Testis (tissue), 2 donors: Measurements from ENCODE around the gene COX6B1.

Experiments
- POLR2A ChIP-seq: fragments of 450-650 bp; IDR thresholded peaks from one replicate; pipeline ENCODE4 v1.6.1; 2017; ENCODE audit warnings: antibody characterized with exemption, mild to moderate bottlenecking, moderate library complexity
- TF ChIP-seq, protein P1 (sequence below), 3 experiments: fragments of 450-650 bp in 2 of 3; fragments of 200-600 bp in 1 of 3; sonication (generic) in 1 of 3; IDR thresholded peaks; one replicate each; pipeline ENCODE4 v1.5.1; 2016 to 2019; ENCODE audit warnings: antibody characterized with exemption in 3 of 3, mild to moderate bottlenecking in 2 of 3, moderate library complexity in 1 of 3

DNA sequence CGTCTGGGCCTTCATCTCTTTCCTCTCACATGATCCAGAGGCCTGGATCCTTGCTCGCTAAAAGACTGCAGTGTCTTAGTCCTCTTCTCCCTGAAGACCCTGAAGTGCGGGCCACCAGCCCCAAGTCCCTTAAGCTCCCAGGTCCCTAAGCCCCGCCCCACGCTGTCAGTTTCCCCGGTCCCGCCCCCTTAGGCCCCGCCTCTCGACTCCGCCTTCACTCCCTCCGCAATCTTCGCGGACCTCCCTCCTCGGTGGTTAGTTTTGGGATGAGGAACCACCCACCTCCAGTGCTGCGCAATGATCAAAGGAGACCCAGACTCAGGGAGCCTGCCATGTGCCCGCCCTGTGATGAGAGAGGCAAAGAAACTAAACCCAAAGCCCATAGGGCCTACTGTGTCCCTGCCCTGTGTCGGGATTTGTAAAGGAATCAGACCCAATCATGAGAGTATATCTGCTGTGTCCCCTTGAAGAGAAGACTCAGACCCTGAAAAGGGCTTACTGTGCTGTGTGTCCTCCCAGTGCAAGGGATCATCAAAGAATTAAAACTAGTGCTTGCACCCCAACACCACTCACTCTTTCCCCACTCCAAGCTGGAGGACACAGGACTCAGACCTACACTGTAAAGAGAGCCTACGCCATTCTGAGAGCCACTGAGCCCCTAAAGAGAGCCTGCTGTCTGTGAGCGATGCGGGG, 3.0 kb upstream of the COX6B1 start:
- TF ChIP-seq, protein P1, sequence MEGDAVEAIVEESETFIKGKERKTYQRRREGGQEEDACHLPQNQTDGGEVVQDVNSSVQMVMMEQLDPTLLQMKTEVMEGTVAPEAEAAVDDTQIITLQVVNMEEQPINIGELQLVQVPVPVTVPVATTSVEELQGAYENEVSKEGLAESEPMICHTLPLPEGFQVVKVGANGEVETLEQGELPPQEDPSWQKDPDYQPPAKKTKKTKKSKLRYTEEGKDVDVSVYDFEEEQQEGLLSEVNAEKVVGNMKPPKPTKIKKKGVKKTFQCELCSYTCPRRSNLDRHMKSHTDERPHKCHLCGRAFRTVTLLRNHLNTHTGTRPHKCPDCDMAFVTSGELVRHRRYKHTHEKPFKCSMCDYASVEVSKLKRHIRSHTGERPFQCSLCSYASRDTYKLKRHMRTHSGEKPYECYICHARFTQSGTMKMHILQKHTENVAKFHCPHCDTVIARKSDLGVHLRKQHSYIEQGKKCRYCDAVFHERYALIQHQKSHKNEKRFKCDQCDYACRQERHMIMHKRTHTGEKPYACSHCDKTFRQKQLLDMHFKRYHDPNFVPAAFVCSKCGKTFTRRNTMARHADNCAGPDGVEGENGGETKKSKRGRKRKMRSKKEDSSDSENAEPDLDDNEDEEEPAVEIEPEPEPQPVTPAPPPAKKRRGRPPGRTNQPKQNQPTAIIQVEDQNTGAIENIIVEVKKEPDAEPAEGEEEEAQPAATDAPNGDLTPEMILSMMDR (IDR thresholded peaks at IDR 0.05) = no peak
- no peak for TF ChIP-seq POLR2A
